Measurements from ENCODE around the gene KCNJ12.
"Not testable (repeated sequence)": the region's sequence is repeated elsewhere in the genome, so short reads cannot be mapped to it uniquely, and the experiment has no call there.

KCNJ12 gene

GRCh38 chr17:21376081-21376758 is at the start of gene KCNJ12:
TSS of gene KCNJ12 (plus strand) at chr17:21376357. CDS start at chr17:21415343, 38,986 bp downstream.
- DNase-seq, result no peak

GRCh38 chr17:21327921-21328320 is 48.2 kb upstream of the KCNJ12 start:
- DNase-seq, result not testable (repeated sequence)

- DNase-seq, result not testable (repeated sequence)
Observed at GRCh38 chr17:21328778-21329177, 47.4 kb upstream of the KCNJ12 start.

- no peak for DNase-seq
Observed at GRCh38 chr17:21330436-21331160, 45.6 kb upstream of the KCNJ12 start.

GRCh38 chr17:21336541-21337294 is 39.4 kb upstream of the KCNJ12 start:
- DNase-seq, result not testable (repeated sequence)

- DNase-seq, result not testable (repeated sequence)
Observed at GRCh38 chr17:21337981-21338625, 38.1 kb upstream of the KCNJ12 start.

- no peak for DNase-seq
Observed at GRCh38 chr17:21339011-21339410, 37.1 kb upstream of the KCNJ12 start.

GRCh38 chr17:21339571-21339970 is 36.6 kb upstream of the KCNJ12 start:
- DNase-seq, result not testable (repeated sequence)

GRCh38 chr17:21340407-21340806 is 35.8 kb upstream of the KCNJ12 start:
- not testable (repeated sequence) for DNase-seq

- not testable (repeated sequence) for DNase-seq
Observed at GRCh38 chr17:21341279-21341678, 34.9 kb upstream of the KCNJ12 start.

GRCh38 chr17:21341925-21342540 is 34.1 kb upstream of the KCNJ12 start:
- DNase-seq, result not testable (repeated sequence)

GRCh38 chr17:21343061-21343949 is 32.9 kb upstream of the KCNJ12 start:
- DNase-seq, result not testable (repeated sequence)

- not testable (repeated sequence) for DNase-seq
Observed at GRCh38 chr17:21344801-21345200, 31.4 kb upstream of the KCNJ12 start.

GRCh38 chr17:21345236-21345635 is 30.9 kb upstream of the KCNJ12 start:
- no peak for DNase-seq

GRCh38 chr17:21346107-21346506 is 30.1 kb upstream of the KCNJ12 start:
- DNase-seq, result not testable (repeated sequence)

- not testable (repeated sequence) for DNase-seq
Observed at GRCh38 chr17:21346651-21347250, 29.4 kb upstream of the KCNJ12 start.

- not testable (repeated sequence) for DNase-seq
Observed at GRCh38 chr17:21347660-21348059, 28.5 kb upstream of the KCNJ12 start.

GRCh38 chr17:21348081-21348925 is 27.9 kb upstream of the KCNJ12 start:
- not testable (repeated sequence) for DNase-seq

GRCh38 chr17:21348926-21349261 is 27.3 kb upstream of the KCNJ12 start:
- DNase-seq, result not testable (repeated sequence)
